MM.1S (cell line): ENCODE measurements around the gene NCF2.

Source experiments
- DNase-seq: peaks from one replicate; pipeline ENCODE4 v3.0.0-alpha.2; 2015
- H2AFZ ChIP-seq: fragments of 300-600 bp; sonication (generic); 2 replicates; pipeline ENCODE4 v1.6.0; 2016; ENCODE audit warnings: antibody characterized with exemption, low read length
- H3F3A ChIP-seq: fragments of 300-600 bp; sonication (generic); 2 replicates; pipeline ENCODE4 v1.6.1; 2016; ENCODE audit warnings: mild to moderate bottlenecking, antibody characterized with exemption, low read length, moderate library complexity, mixed read lengths; ENCODE audit not compliant: insufficient read depth
- H3K27ac ChIP-seq: fragments of 300-600 bp; sonication (generic); 2 replicates; pipeline ENCODE4 v1.5.1; 2016; ENCODE audit warnings: mild to moderate bottlenecking, low read length
- H3K27me3 ChIP-seq: fragments of 300-600 bp; sonication (generic); replicated peaks from 2 replicates; pipeline ENCODE4 v1.6.0; 2016; ENCODE audit warnings: low read length; ENCODE audit not compliant: insufficient read depth
- H3K36me3 ChIP-seq: fragments of 300-600 bp; sonication (generic); replicated peaks from 2 replicates; pipeline ENCODE4 v1.6.1; 2016; ENCODE audit warnings: mild to moderate bottlenecking, low read length, mixed read lengths; ENCODE audit not compliant: insufficient read depth
- H3K4me1 ChIP-seq: fragments of 300-600 bp; sonication (generic); 2 replicates; pipeline ENCODE4 v1.6.1; 2016; ENCODE audit warnings: low read length, mixed read lengths
- H3K4me2 ChIP-seq: fragments of 300-600 bp; sonication (generic); 2 replicates; pipeline ENCODE4 v1.6.0; 2016; ENCODE audit warnings: low read depth, low read length
- H3K4me3 ChIP-seq: fragments of 300-600 bp; sonication (generic); 2 replicates; pipeline ENCODE4 v1.5.1; 2016; ENCODE audit warnings: low read length, mixed read lengths
- H3K79me2 ChIP-seq: fragments of 300-600 bp; sonication (generic); 2 replicates; pipeline ENCODE4 v1.6.1; 2016; ENCODE audit warnings: mixed run types, low read length, mixed read lengths
- H3K9ac ChIP-seq: fragments of 300-600 bp; sonication (generic); 2 replicates; pipeline ENCODE4 v1.6.1; 2016; ENCODE audit warnings: low read length, mixed read lengths
- H3K9me2 ChIP-seq: fragments of 300-600 bp; sonication (generic); replicated peaks from 2 replicates; pipeline ENCODE4 v1.6.1; 2016; ENCODE audit warnings: mild to moderate bottlenecking, low read length, mixed read lengths; ENCODE audit not compliant: insufficient read depth
- H3K9me3 ChIP-seq: fragments of 300-600 bp; sonication (generic); replicated peaks from 2 replicates; pipeline ENCODE4 v1.6.1; 2016; ENCODE audit warnings: mild to moderate bottlenecking, low read length, mixed read lengths; ENCODE audit not compliant: insufficient read depth
- H4K20me1 ChIP-seq: fragments of 300-600 bp; sonication (generic); 2 replicates; pipeline ENCODE4 v1.6.1; 2016; ENCODE audit warnings: mild to moderate bottlenecking, low read length, moderate library complexity, mixed read lengths; ENCODE audit not compliant: insufficient read depth
- CTCF ChIP-seq: fragments of 300-600 bp; sonication (generic); IDR thresholded peaks from 2 replicates; pipeline ENCODE4 v1.5.1; 2016; ENCODE audit warnings: antibody characterized with exemption, low read length, mixed read lengths
- EZH2 ChIP-seq: fragments of 300-600 bp; sonication (generic); optimal IDR thresholded peaks from 2 replicates; pipeline ENCODE3; 2017; ENCODE audit warnings: low read depth, mild to moderate bottlenecking, antibody characterized with exemption, low read length, mixed read lengths
- EZH2phosphoT487 ChIP-seq: fragments of 300-600 bp; sonication (generic); IDR thresholded peaks from 2 replicates; pipeline ENCODE4 v1.6.1; 2018; ENCODE audit warnings: antibody characterized with exemption, low read length

NCF2 gene

GRCh38 chr1:183596500-183596899 is 6.2 kb upstream of the NCF2 start:
- Histone ChIP-seq H3K27ac (no peak overlapping the region), H3K27me3 (no peaks in the 10 kb centered on the region), H3F3A (no peaks in the 10 kb centered on the region; the same call in 1 of the 2 replicates), H3K4me2 (no peak overlapping the region), H3K9me2 (no peaks in the 10 kb centered on the region), H3K4me1 (peaks cover 28% of the 10 kb centered on the region), H3K9me3 (no peaks in the 10 kb centered on the region), H4K20me1 (no peaks in the 10 kb centered on the region), H3K36me3 (no peaks in the 10 kb centered on the region), H3K79me2 (no peaks in the 10 kb centered on the region), H3K4me3 (no peak overlapping the region), H3K9ac (no peak overlapping the region), H2AFZ (no peak overlapping the region)
- no peak for DNase-seq
- TF ChIP-seq EZH2phosphoT487 (no peak), EZH2 (no peak), CTCF (no peak)

GRCh38 chr1:183595537-183595936 is 5.3 kb upstream of the NCF2 start:
- H3K36me3 ChIP-seq: no peaks in the 10 kb centered on the region
- no peak for DNase-seq
- H3K4me1 ChIP-seq: peaks cover 35% of the 10 kb centered on the region
- H3K4me3 ChIP-seq: no peak overlapping the region
- no peak overlapping the region for H3K4me2 ChIP-seq
- H4K20me1 ChIP-seq: no peaks in the 10 kb centered on the region
- H3K27me3 ChIP-seq: no peaks in the 10 kb centered on the region
- H3K9me3 ChIP-seq: no peaks in the 10 kb centered on the region
- H3K79me2 ChIP-seq: no peaks in the 10 kb centered on the region
- no peak overlapping the region for H2AFZ ChIP-seq
- H3F3A ChIP-seq: peaks cover 7% of the 10 kb centered on the region
- H3K27ac ChIP-seq: no peak overlapping the region
- TF ChIP-seq CTCF: no peak
- TF ChIP-seq EZH2phosphoT487: no peak
- TF ChIP-seq EZH2: no peak
- no peaks in the 10 kb centered on the region for H3K9me2 ChIP-seq
- H3K9ac ChIP-seq: no peak overlapping the region

- peaks cover 5% of the 10 kb centered on the region for H3K79me2 ChIP-seq
- H3K9me3 ChIP-seq: no peaks in the 10 kb centered on the region
- TF ChIP-seq CTCF (no peak), EZH2phosphoT487 (no peak), EZH2 (no peak)
- no peaks in the 10 kb centered on the region for H4K20me1 ChIP-seq
- no peaks in the 10 kb centered on the region for H3K9me2 ChIP-seq
- H2AFZ ChIP-seq: peak overlapping the region; percentile 54
- peaks cover 24% of the 10 kb centered on the region for H3F3A ChIP-seq
- H3K4me1 ChIP-seq: peaks cover 45% of the 10 kb centered on the region
- H3K4me2 ChIP-seq: peak overlapping the region; percentile 32; the same call in 1 of the 2 replicates
- H3K27me3 ChIP-seq: no peaks in the 10 kb centered on the region
- H3K9ac ChIP-seq: no peak overlapping the region
- no peak overlapping the region for H3K4me3 ChIP-seq
- H3K36me3 ChIP-seq: no peaks in the 10 kb centered on the region
- DNase-seq: peak; percentile 45
- H3K27ac ChIP-seq: peak overlapping the region; percentile 39; the same call in 1 of the 2 replicates
These were observed 3.1 kb upstream of the NCF2 start for GRCh38 chr1:183593356-183593755.
